ENCODE data around the gene NDUFB7.

The NDUFB7 gene

DNA sequence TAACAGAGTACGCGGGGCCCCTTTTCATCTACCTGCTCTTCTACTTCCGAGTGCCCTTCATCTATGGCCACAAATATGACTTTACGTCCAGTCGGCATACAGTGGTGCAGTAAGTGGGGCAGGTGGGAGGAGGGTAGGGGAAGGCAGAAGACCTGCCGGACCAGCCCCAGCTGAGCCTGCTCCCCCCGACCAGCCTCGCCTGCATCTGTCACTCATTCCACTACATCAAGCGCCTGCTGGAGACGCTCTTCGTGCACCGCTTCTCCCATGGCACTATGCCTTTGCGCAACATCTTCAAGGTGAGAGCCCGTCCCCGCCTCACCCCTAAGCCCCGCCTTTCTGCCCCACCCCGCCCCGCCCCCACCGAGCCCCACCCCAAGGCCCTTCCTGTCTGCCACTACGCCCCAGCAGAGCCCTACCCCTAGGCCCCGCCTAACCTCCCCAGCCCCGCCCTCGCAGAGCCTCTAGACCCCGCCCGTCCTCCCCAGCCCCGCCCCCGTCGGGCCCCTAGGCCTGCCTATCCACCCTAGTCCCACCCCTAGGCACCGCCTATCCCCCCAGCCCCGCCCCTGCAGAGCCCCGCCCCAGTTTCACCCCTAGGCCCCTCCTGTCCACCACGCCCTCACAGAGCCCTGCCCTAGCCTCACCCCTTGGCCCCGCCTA lies 7.7 kb downstream of the NDUFB7 start:
- no peak for DNase-seq (ENCODE audit: extremely low read depth, low read depth)
- no peak overlapping the region for H3K4me3 ChIP-seq (replicated peaks; ENCODE audit: low read depth, low read length)
- TF ChIP-seq, protein P1, sequence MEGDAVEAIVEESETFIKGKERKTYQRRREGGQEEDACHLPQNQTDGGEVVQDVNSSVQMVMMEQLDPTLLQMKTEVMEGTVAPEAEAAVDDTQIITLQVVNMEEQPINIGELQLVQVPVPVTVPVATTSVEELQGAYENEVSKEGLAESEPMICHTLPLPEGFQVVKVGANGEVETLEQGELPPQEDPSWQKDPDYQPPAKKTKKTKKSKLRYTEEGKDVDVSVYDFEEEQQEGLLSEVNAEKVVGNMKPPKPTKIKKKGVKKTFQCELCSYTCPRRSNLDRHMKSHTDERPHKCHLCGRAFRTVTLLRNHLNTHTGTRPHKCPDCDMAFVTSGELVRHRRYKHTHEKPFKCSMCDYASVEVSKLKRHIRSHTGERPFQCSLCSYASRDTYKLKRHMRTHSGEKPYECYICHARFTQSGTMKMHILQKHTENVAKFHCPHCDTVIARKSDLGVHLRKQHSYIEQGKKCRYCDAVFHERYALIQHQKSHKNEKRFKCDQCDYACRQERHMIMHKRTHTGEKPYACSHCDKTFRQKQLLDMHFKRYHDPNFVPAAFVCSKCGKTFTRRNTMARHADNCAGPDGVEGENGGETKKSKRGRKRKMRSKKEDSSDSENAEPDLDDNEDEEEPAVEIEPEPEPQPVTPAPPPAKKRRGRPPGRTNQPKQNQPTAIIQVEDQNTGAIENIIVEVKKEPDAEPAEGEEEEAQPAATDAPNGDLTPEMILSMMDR (IDR thresholded peaks at IDR 0.05; ENCODE audit: low read depth, low read length, missing control alignments), result no peak

DNA sequence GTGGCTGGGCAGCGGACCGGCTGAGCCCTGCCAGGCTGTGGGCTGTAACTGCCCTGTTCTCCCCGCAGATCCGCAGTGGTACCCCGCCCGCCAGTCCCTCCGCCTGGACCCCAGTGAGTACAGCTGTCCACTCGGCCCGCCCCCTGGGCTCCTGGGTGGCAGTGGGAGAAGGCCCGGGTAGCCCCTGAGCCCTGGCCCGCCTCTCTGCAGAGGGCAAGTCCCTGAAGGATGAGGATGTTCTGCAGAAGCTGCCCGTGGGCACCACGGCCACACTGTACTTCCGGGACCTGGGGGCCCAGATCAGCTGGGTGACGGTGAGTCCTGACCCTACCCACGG lies 8.3 kb downstream of the NDUFB7 start:
- no peak overlapping the region for H3K4me3 ChIP-seq (replicated peaks; ENCODE audit: low read depth, low read length)
- DNase-seq (ENCODE audit: extremely low read depth, low read depth), result no peak
- TF ChIP-seq, protein P1 (IDR thresholded peaks at IDR 0.05; ENCODE audit: low read depth, low read length, missing control alignments), result no peak

DNA sequence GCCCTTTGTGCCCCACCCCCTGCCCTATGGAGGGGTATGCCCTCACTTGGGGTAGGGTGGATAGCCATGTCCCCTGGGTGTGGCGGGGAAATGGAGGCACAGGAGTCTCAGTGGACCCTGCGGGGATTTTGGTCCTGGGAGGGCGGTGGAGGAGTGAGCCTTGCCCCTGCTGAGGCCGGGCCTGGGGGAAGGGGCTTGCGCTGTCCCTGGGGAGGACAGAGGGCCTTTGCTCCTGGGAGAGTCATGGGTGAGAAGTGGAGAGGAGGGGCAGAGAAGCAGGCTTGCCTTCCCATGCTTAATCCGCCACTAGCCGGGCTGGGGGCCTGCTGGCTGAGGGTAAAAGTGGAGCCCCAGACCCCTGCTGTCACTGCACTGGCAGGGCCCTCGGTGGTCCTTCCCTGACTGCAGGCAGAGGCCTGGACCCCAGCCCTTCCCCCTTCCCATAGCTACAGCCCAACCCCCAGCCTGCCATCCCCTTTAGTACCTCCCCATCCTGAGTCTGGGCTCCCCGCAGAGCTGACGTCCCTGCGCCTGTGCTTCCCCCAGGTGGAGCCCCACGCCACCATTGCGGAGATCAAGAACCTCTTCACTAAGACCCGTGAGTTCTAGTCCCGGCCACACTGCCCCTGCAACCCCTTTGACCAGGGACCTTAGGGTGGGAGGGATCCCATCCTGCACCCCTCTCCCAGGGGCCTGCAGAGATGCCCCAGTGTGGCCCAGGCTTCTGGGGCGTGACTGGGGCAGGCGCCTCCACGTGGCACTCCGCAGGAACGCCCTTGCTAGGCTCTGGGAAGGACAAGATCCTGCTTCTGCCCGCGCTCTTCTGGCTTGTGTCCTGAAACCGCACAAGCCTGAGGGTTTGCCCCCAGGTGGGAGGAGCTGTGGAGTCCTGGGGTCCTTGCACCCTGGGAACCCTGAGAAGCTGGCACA lies 8.9 kb downstream of the NDUFB7 start:
- TF ChIP-seq, protein P1 (IDR thresholded peaks at IDR 0.05; ENCODE audit: low read depth, low read length, missing control alignments), result no peak
- no peak for DNase-seq (ENCODE audit: extremely low read depth, low read depth)
- no peak overlapping the region for H3K4me3 ChIP-seq (replicated peaks; ENCODE audit: low read depth, low read length)

DNA sequence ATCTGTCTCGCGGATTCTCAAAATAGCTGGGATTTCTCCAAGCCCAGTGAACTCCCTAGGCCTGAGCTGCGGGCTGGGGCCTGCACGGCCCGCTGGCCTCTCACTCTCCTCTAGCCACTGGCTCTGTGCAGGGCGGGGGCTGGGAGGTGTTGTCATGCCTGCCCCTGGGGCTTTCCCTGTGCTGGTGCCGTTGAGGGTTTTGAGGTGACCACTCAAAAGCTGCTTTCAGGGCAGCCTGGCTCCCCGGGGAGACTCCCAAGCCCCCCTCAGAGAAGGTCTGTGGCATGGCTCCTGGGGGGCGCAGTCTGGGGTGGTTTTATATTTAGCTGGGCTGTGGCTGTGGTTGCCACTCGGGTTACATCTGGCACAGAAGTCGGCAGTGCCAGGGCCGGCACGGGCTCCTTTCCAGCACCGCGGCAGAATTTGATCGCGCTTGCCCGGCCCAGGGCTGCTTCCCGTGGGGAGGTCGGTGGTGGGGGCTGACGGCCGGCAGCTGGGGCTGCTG lies 10.0 kb downstream of the NDUFB7 start:
- TF ChIP-seq, protein P1 (IDR thresholded peaks at IDR 0.05; ENCODE audit: low read depth, low read length, missing control alignments), result no peak
- H3K4me3 ChIP-seq (replicated peaks; ENCODE audit: low read depth, low read length), result no peak overlapping the region
- DNase-seq (ENCODE audit: extremely low read depth, low read depth), result no peak

DNA sequence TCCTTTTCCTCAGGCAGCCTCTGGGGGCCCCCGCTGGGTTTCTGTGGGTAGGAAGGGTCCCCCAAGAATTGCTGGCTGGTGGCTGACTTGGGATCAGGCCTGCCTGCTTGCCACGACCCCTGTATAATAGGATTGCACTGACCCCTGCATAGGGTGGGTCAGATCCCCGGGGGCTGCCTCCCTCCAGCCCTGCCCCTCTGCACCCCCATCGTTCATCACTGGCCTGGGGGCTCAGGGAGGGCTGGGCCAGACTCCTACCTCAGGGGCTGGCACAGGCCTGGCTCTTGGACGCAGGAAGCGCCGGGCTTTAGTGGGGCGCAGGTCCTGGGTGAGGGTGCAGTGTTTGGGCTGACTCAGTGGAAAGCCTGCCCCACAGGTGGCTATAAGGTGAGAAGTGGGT lies 10.6 kb downstream of the NDUFB7 start:
- TF ChIP-seq, protein P1 (IDR thresholded peaks at IDR 0.05; ENCODE audit: low read depth, low read length, missing control alignments), result no peak
- DNase-seq (ENCODE audit: extremely low read depth, low read depth), result no peak
- H3K4me3 ChIP-seq (replicated peaks; ENCODE audit: low read depth, low read length), result no peak overlapping the region

DNA sequence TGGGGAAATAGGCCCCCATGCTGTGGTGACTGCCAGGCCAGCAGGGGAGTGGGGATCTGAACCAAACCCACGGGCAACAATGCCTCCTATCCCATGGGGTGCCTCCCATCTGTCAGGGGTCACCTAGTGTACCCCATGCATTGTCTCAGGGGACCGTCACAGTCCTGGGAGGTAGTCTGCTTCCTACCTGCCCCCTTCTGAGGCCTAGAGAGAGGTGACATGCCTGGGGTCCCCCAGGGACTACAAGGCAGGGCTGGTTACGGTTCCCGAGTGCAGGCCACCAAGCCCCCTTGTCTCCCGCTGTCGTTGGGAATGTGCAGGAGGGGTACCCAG lies 11.1 kb downstream of the NDUFB7 start:
- H3K4me3 ChIP-seq (replicated peaks; ENCODE audit: low read depth, low read length), result no peak overlapping the region
- TF ChIP-seq, protein P1 (IDR thresholded peaks at IDR 0.05; ENCODE audit: low read depth, low read length, missing control alignments), result no peak
- no peak for DNase-seq (ENCODE audit: extremely low read depth, low read depth)
